Measurements from ENCODE around the gene CAPN14. TPM values are rescaled to one million over a fixed set of nuclear protein-coding genes. Genes with fewer than 3 reads are reported as not detected.

CAPN14 gene
- total RNA-seq, 1 donor from 2014 or later: 0.10 TPM

- Mint-ChIP-seq H3K4me3 (ENCODE audit: unreplicated experiment) (no peak overlapping the region), H3K4me1 (ENCODE audit: low read depth) (peaks cover 49% of the 10 kb centered on the region)
Observed at GRCh38 chr2:31237348-31238017, 20.2 kb upstream of the CAPN14 start.

GRCh38 chr2:31236433-31237205 is 19.3 kb upstream of the CAPN14 start:
- peaks cover 49% of the 10 kb centered on the region for H3K4me1 Mint-ChIP-seq (ENCODE audit: low read depth)
- no peaks in the 10 kb centered on the region for H3K36me3 Mint-ChIP-seq (ENCODE audit: low read depth)
- H3K27me3 Mint-ChIP-seq (ENCODE audit: low read depth): peaks cover 7% of the 10 kb centered on the region
- no peaks in the 10 kb centered on the region for H3K9me3 Mint-ChIP-seq (ENCODE audit: low read depth)
- no peak overlapping the region for H3K4me3 Mint-ChIP-seq (ENCODE audit: unreplicated experiment)
- TF ChIP-seq CTCF (IDR thresholded peaks at IDR 0.05): no peak
- DNase-seq (ENCODE audit: low spot score): no peak
- no peak overlapping the region for H3K27ac Mint-ChIP-seq (ENCODE audit: unreplicated experiment)

More at GRCh38 chr2:31237348-31238017, 20.2 kb upstream of the CAPN14 start:
- no peak for DNase-seq (ENCODE audit: low spot score)
- Mint-ChIP-seq H3K9me3 (ENCODE audit: low read depth) (no peaks in the 10 kb centered on the region), H3K27ac (ENCODE audit: unreplicated experiment) (no peak overlapping the region), H3K27me3 (ENCODE audit: low read depth) (no peaks in the 10 kb centered on the region), H3K36me3 (ENCODE audit: low read depth) (no peaks in the 10 kb centered on the region)
- TF ChIP-seq CTCF (IDR thresholded peaks at IDR 0.05): no peak

GRCh38 chr2:31235504-31235902 is 18.2 kb upstream of the CAPN14 start:
- no peak for TF ChIP-seq CTCF (IDR thresholded peaks at IDR 0.05)
- peaks cover 46% of the 10 kb centered on the region for H3K4me1 Mint-ChIP-seq (ENCODE audit: low read depth)
- peaks cover 16% of the 10 kb centered on the region for H3K27me3 Mint-ChIP-seq (ENCODE audit: low read depth)
- no peak overlapping the region for H3K27ac Mint-ChIP-seq (ENCODE audit: unreplicated experiment)
- H3K36me3 Mint-ChIP-seq (ENCODE audit: low read depth): no peaks in the 10 kb centered on the region
- no peak for DNase-seq (ENCODE audit: low spot score)
- H3K4me3 Mint-ChIP-seq (ENCODE audit: unreplicated experiment): peak overlapping the region; percentile 78
- no peaks in the 10 kb centered on the region for H3K9me3 Mint-ChIP-seq (ENCODE audit: low read depth)

DNA sequence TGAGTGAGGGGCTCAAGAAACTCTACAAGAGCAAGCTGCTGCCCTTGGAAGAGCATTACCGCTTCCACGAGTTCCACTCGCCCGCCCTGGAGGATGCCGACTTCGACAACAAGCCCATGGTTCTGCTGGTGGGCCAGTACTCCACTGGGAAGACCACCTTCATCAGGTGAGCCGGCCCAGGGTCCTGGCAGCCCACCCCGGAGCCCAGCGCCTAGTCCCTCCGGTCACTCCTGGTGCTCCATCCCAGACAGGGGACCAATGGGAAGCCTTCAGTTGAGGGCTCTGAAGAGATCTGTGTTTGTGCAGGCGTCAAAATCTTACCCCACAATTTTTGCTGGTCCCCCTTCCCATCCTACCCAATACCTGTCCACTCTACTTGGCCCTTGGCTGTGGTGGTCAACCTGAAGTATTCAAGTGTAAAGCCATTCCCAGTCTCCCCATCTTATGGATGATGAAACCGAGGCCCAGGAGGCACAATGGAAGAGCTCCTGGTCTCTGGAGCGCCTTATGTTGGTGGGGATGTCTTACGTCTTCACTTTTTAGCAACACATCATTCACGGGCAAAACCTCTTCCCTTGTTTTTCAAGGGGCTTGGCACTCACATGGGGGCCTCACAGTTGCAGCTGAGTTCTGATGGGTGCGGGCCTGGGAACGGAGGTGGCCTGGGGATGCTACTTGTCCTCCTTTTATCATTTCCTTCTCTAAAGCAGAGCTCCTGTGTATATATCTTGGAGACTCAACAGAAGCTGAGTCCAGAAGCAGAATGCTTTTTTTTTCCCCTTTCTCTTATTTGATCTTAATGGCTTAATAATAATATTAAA is 17.6 kb upstream of the CAPN14 start:
- H3K27ac Mint-ChIP-seq (ENCODE audit: unreplicated experiment): no peak overlapping the region
- H3K4me3 Mint-ChIP-seq (ENCODE audit: unreplicated experiment): peak overlapping the region; percentile 78
- H3K4me1 Mint-ChIP-seq (ENCODE audit: low read depth): peaks cover 40% of the 10 kb centered on the region
- H3K36me3 Mint-ChIP-seq (ENCODE audit: low read depth): no peaks in the 10 kb centered on the region
- DNase-seq (ENCODE audit: low spot score): no peak
- peaks cover 17% of the 10 kb centered on the region for H3K27me3 Mint-ChIP-seq (ENCODE audit: low read depth)
- no peaks in the 10 kb centered on the region for H3K9me3 Mint-ChIP-seq (ENCODE audit: low read depth)
- TF ChIP-seq CTCF (IDR thresholded peaks at IDR 0.05): no peak
